Measurements from ENCODE around the gene PALM. TPM values are rescaled to one million over a fixed set of nuclear protein-coding genes. Genes with fewer than 3 reads are reported as not detected.

Gene PALM
- total and polyA plus RNA-seq, 9 of the 15 experiments (the other 6 are each of a cell fraction or from before 2014, with no cell fraction given), result 0.04 to 6.6 (median 1.7) TPM

DNA sequence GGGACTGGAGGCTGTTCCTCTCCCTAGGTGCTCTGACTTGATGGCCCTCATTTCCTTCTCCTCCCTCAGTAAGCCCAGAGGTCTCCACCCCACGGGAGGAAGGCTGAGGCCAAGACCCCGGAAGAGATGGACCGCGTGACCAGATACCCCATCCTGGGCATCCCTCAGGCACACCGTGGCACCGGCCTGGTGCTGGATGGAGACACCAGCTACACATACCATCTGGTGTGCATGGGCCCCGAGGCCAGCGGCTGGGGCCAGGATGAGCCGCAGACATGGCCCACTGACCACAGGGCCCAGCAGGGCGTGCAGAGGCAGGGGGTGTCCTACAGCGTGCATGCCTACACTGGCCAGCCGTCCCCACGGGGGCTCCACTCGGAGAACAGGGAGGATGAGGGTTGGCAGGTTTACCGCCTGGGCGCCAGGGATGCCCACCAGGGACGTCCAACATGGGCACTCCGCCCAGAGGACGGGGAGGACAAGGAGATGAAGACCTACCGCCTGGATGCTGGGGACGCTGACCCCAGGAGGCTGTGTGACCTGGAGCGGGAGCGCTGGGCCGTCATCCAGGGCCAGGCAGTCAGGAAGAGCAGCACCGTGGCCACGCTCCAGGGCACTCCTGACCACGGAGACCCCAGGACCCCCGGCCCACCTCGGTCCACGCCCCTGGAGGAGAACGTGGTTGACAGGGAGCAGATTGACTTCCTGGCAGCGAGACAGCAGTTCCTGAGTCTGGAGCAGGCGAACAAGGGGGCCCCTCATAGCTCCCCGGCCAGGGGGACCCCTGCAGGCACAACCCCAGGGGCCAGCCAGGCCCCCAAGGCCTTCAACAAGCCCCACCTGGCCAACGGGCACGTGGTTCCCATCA is 48.3 kb downstream of the PALM start:
- Histone ChIP-seq H3K4me1 (replicated peaks in 1 of 2; ENCODE audit: control insufficient read depth in 2 of 2, insufficient read depth in 2 of 2, low read length in 2 of 2) (peaks cover 0 to 23% of the 10 kb centered on the region in 2 experiments; a peak in 3 of 5 replicates), H3K9me1 (ENCODE audit: control insufficient read depth, insufficient read depth, low read length) (no peaks in the 10 kb centered on the region), H3K36me3 (ENCODE audit: control insufficient read depth, insufficient read depth, low read length) (no peaks in the 10 kb centered on the region), H3K27ac (ENCODE audit: extremely low read depth, low read depth, low read length) (no peak overlapping the region), H3K79me2 (ENCODE audit: control insufficient read depth, insufficient read depth, low read length) (no peaks in the 10 kb centered on the region), H3K4me3 (no peak overlapping the region), H3K9ac (ENCODE audit: insufficient read depth in 1 of 2, low read depth in 2 of 2, low read length in 2 of 2) (no peak overlapping the region), H2AFZ (ENCODE audit: low read depth, low read length) (no peak overlapping the region), H3K4me2 (ENCODE audit: insufficient read depth, low read length) (no peak overlapping the region), H3K27me3 (ENCODE audit: control insufficient read depth in 2 of 2, insufficient read depth in 2 of 2, low read length in 2 of 2) (no peaks in the 10 kb centered on the region), H3K9me3 (replicated peaks; ENCODE audit: control insufficient read depth, insufficient read depth, low read depth, low read length) (peaks cover 11% of the 10 kb centered on the region; the same call in 1 of the 2 replicates), H4K20me1 (replicated peaks; ENCODE audit: control insufficient read depth, insufficient read depth, low read length) (no peaks in the 10 kb centered on the region)
- CTCF ChIA-PET (ENCODE audit: low intra/inter-chr PET ratio), result no interaction called here
- in situ Hi-C loops (cut with MboI) (loop anchor here (25.0 kb wide), 1 partner anchor 480 kb away; the partner anchor contains the start of genes ATP5F1D, CBARP and MIDN), intact Hi-C loops (cut with micrococcal nuclease) (no loop called here)
- ATAC-seq (no peak), FAIRE-seq (no peak), DNase-seq (ENCODE audit: extremely low read depth in 1 of 4, low spot score in 3 of 4) (no peak)
- BruUV-seq (replicated peaks), result no TSS peak
- POLR2A ChIA-PET, result interaction anchor here (0.6 kb wide), 1 partner anchor 1659 kb away, joined by 3 read pairs; no protein-coding TSS in a partner anchor
- 46% methylated on average over 36 of the region's 36 CpGs for WGBS (ENCODE audit: insufficient coverage, low coverage, missing lambda C conversion rate)
- TF ChIP-seq ZNF76 (CRISPR knock-in tag; IDR thresholded peaks at IDR 0.05; ENCODE audit: borderline replicate concordance) (no peak), ZFP30 (CRISPR knock-in tag; IDR thresholded peaks at IDR 0.05; ENCODE audit: borderline replicate concordance) (no peak), MBD2 (IDR thresholded peaks at IDR 0.05; ENCODE audit: borderline replicate concordance, low read depth) (no peak), RNF2 (IDR thresholded peaks at IDR 0.05) (no peak), LCOR (CRISPR knock-in tag; IDR thresholded peaks at IDR 0.05) (no peak), CUX1 (CRISPR knock-in tag; IDR thresholded peaks at IDR 0.05) (no peak)
- TF ChIP-seq, protein P1, sequence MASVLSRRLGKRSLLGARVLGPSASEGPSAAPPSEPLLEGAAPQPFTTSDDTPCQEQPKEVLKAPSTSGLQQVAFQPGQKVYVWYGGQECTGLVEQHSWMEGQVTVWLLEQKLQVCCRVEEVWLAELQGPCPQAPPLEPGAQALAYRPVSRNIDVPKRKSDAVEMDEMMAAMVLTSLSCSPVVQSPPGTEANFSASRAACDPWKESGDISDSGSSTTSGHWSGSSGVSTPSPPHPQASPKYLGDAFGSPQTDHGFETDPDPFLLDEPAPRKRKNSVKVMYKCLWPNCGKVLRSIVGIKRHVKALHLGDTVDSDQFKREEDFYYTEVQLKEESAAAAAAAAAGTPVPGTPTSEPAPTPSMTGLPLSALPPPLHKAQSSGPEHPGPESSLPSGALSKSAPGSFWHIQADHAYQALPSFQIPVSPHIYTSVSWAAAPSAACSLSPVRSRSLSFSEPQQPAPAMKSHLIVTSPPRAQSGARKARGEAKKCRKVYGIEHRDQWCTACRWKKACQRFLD (CRISPR knock-in tag; IDR thresholded peaks at IDR 0.05), result no peak
- TF ChIP-seq, protein P2, sequence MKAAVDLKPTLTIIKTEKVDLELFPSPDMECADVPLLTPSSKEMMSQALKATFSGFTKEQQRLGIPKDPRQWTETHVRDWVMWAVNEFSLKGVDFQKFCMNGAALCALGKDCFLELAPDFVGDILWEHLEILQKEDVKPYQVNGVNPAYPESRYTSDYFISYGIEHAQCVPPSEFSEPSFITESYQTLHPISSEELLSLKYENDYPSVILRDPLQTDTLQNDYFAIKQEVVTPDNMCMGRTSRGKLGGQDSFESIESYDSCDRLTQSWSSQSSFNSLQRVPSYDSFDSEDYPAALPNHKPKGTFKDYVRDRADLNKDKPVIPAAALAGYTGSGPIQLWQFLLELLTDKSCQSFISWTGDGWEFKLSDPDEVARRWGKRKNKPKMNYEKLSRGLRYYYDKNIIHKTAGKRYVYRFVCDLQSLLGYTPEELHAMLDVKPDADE (conservative IDR thresholded peaks at IDR 0.05; ENCODE audit: control insufficient read depth, low read depth, low read length), result no peak
- TF ChIP-seq, protein P3, sequence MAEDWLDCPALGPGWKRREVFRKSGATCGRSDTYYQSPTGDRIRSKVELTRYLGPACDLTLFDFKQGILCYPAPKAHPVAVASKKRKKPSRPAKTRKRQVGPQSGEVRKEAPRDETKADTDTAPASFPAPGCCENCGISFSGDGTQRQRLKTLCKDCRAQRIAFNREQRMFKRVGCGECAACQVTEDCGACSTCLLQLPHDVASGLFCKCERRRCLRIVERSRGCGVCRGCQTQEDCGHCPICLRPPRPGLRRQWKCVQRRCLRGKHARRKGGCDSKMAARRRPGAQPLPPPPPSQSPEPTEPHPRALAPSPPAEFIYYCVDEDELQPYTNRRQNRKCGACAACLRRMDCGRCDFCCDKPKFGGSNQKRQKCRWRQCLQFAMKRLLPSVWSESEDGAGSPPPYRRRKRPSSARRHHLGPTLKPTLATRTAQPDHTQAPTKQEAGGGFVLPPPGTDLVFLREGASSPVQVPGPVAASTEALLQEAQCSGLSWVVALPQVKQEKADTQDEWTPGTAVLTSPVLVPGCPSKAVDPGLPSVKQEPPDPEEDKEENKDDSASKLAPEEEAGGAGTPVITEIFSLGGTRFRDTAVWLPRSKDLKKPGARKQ (CRISPR knock-in tag; IDR thresholded peaks at IDR 0.05), result no peak

All from K562 (cell line).